Psoas muscle (tissue), 8 donors: Measurements from ENCODE around the gene WAPL. TPM values are rescaled to one million over a fixed set of nuclear protein-coding genes. Genes with fewer than 3 reads are reported as not detected.

ENCODE experiments used
- ATAC-seq, 4 donors: fragments of 200-7000 bp; cut with Tn5 transposase; one replicate each; pipeline ENCODE4 v1.9.1; 2020; ENCODE audit warnings: moderate library complexity in 3 of 4, mild to moderate bottlenecking in 2 of 4
- DNase-seq, 2 donors: peaks; one replicate each; pipeline ENCODE4 v3.0.0-alpha.2; 2020
- H3K27ac ChIP-seq: fragments of 200-600 bp; one replicate; pipeline ENCODE4 v1.8.0; 2022
- H3K27me3 ChIP-seq, 3 donors: fragments of 200-600 bp in 1 of 3; one replicate each; pipeline versions ENCODE4 v1.6.1 to v1.8.0; 2013 to 2022; ENCODE audit warnings: low read length in 2 of 3, mild to moderate bottlenecking in 2 of 3, moderate library complexity in 1 of 3; ENCODE audit not compliant: insufficient read depth in 3 of 3
- H3K36me3 ChIP-seq, 2 donors: fragments of 200-600 bp in 1 of 2; one replicate each; pipeline versions ENCODE4 v1.6.1 to v1.8.0; 2013 to 2022; ENCODE audit warnings: low read depth in 1 of 2, mild to moderate bottlenecking in 1 of 2, moderate library complexity in 1 of 2; ENCODE audit not compliant: insufficient read depth in 1 of 2
- H3K4me1 ChIP-seq: fragments of 200-600 bp; one replicate; pipeline ENCODE4 v1.8.0; 2022
- H3K4me3 ChIP-seq: fragments of 200-600 bp; one replicate; pipeline ENCODE4 v1.8.0; 2022; ENCODE audit warnings: mild to moderate bottlenecking
- H3K9me3 ChIP-seq: fragments of 200-600 bp; one replicate; pipeline ENCODE4 v1.8.0; 2022
- CTCF ChIP-seq: fragments of 200-600 bp; IDR thresholded peaks from one replicate; pipeline ENCODE4 v1.8.0; 2022; ENCODE audit warnings: antibody characterized with exemption
- WGBS, 3 donors: extraction: QIAGEN DNeasy Blood & Tissue Kit; methylation state at CpG; one replicate each; pipeline versions ENCODE4 v1.1.6 to v1.1.7; 2013; 5-methylcytosine and 5-hydroxymethylcytosine counted together
- intact Hi-C, 2 donors: fragments of 100-400 bp; cut with DNase I; formaldehyde crosslinking; loops; one replicate each; pipeline versions ENCODE4 v1.11.0 to v1.14.2; 2022
- polyA plus RNA-seq, 3 donors: library from polyadenylated mRNA; stranded (reverse); fragments of 200-250 nt; gene quantifications; one replicate each; pipeline ENCODE4 v1.2.3, GENCODE V29; 2013
- total RNA-seq, 4 donors: library from RNA; stranded (reverse); fragmentation: NEBNext Ultra II Directional in 2 of 4; extraction: Animal tissue kit (Norgen Biotek cat#: 25700) in 2 of 4; gene quantifications; one replicate each; pipeline versions ENCODE4 v1.2.1 to v1.2.4, GENCODE V29; 2021 to 2023
- donor health status: healthy with polysubstance abuse.
- donor health status: DM: no; HTN: no; CAD: no; lungs with moderate emphysema.
- donor health status: Bipolar disorder and iron deficiency.
- donor health status: healthy.
- donor health status: DM: yes; HTN: yes; CAD: no.
- donor health status: DM: no; HTN: no; CAD: no.
- donor health status: DM: no; HTN: no; CAD: no.
- donor health status: DM: yes; HTN: yes; CAD: no.

The WAPL gene
- total and polyA plus RNA-seq, 7 donors = 20.0 to 63.7 (median 38.0) TPM

- Histone ChIP-seq H3K27ac (peak overlapping the region; percentile 38), H3K27me3 (no peaks in the 10 kb centered on the region), H3K4me3 (no peak overlapping the region), H3K9me3 (no peaks in the 10 kb centered on the region), H3K36me3 (peaks cover 0 to 31% of the 10 kb centered on the region in 2 donors), H3K4me1 (peaks cover 79% of the 10 kb centered on the region)
- 93 to 96% (median 93%) methylated on average over 5 of the region's 5 CpGs for WGBS, 3 donors
- intact Hi-C loops = no loop called here
- no peak for ATAC-seq
- TF ChIP-seq CTCF = no peak
- no peak for DNase-seq
Observed at GRCh38 chr10:86511027-86511865, 10.3 kb downstream of the WAPL start.

- DNase-seq (no peak), ATAC-seq (peak in 2 of 4 donors; percentile 44 to 46)
- H3K4me3 ChIP-seq = no peak overlapping the region
- WGBS, 3 donors = 73 to 87% (median 74%) methylated on average over 3 of the region's 3 CpGs
- H3K4me1 ChIP-seq = peaks cover 71% of the 10 kb centered on the region
- H3K27ac ChIP-seq = peak overlapping the region; percentile 10
- intact Hi-C loops = no loop called here
- no peaks in the 10 kb centered on the region for H3K27me3 ChIP-seq
- TF ChIP-seq CTCF = no peak
- H3K9me3 ChIP-seq = no peaks in the 10 kb centered on the region
- H3K36me3 ChIP-seq = peaks cover 0 to 10% of the 10 kb centered on the region in 2 donors
Observed at GRCh38 chr10:86509145-86509544, 12.4 kb downstream of the WAPL start.

GRCh38 chr10:86508217-86508616 is 13.4 kb downstream of the WAPL start:
- 89 to 95% (median 92%) methylated on average over 6 of the region's 6 CpGs for WGBS, 3 donors
- ATAC-seq (no peak), DNase-seq (no peak)
- Histone ChIP-seq H3K27ac (peak overlapping the region; percentile 42), H3K4me3 (no peak overlapping the region), H3K36me3 (peaks cover 0 to 7% of the 10 kb centered on the region in 2 donors), H3K4me1 (peaks cover 63% of the 10 kb centered on the region), H3K27me3 (no peaks in the 10 kb centered on the region), H3K9me3 (no peaks in the 10 kb centered on the region)
- intact Hi-C loops = no loop called here
- TF ChIP-seq CTCF = no peak

GRCh38 chr10:86506499-86506898 is 15.1 kb downstream of the WAPL start:
- Histone ChIP-seq H3K4me1 (peaks cover 58% of the 10 kb centered on the region), H3K27ac (peak overlapping the region; percentile 65), H3K4me3 (no peak overlapping the region), H3K36me3 (peaks cover 0 to 14% of the 10 kb centered on the region in 2 donors), H3K27me3 (no peaks in the 10 kb centered on the region), H3K9me3 (no peaks in the 10 kb centered on the region)
- no peak for TF ChIP-seq CTCF
- 34 to 67% (median 38%) methylated on average over 4 of the region's 4 CpGs for WGBS, 3 donors
- ATAC-seq = peak; percentile 50 to 80 (median 64)
- no peak for DNase-seq
- intact Hi-C loops = no loop called here
